ENCODE results near the gene MAD1L1.

Gene MAD1L1

GRCh38 chr7:2071133-2071832 lies 161.5 kb downstream of the MAD1L1 start:
- no peak for TF ChIP-seq CTCF (IDR thresholded peaks at IDR 0.05)

GRCh38 chr7:2070151-2070763 lies 162.5 kb downstream of the MAD1L1 start:
- TF ChIP-seq CTCF (IDR thresholded peaks at IDR 0.05), result no peak

GRCh38 chr7:2069472-2069860 lies 163.3 kb downstream of the MAD1L1 start:
- no peak for TF ChIP-seq CTCF (IDR thresholded peaks at IDR 0.05)

- no peak for TF ChIP-seq CTCF (IDR thresholded peaks at IDR 0.05)
These were observed 163.9 kb downstream of the MAD1L1 start for GRCh38 chr7:2068693-2069471.

GRCh38 chr7:2066251-2066919 lies 166.4 kb downstream of the MAD1L1 start:
- no peak for TF ChIP-seq CTCF (IDR thresholded peaks at IDR 0.05)

- no peak for TF ChIP-seq CTCF (IDR thresholded peaks at IDR 0.05)
These were observed 167.2 kb downstream of the MAD1L1 start for GRCh38 chr7:2065528-2065927.

GRCh38 chr7:2063563-2064260 lies 169.0 kb downstream of the MAD1L1 start:
- TF ChIP-seq CTCF (IDR thresholded peaks at IDR 0.05), result no peak

Measured in LNCAP (cell line).